Trophoblast cell (in vitro differentiated cells and primary cell): ENCODE measurements around the gene ARV1.

Experiments used
- DNase-seq, 2 donors: peaks; one replicate each; pipeline ENCODE4 v3.0.0-alpha.2; 2016
- H2AFZ ChIP-seq: 2 replicates; pipeline ENCODE4 v1.6.1; 2013; ENCODE audit warnings: low read length, moderate library complexity, mild to moderate bottlenecking; ENCODE audit not compliant: insufficient read depth, poor library complexity
- H2AK5ac ChIP-seq: 2 replicates; pipeline ENCODE4 v1.6.1; 2013; ENCODE audit warnings: mild to moderate bottlenecking, low read length
- H2BK120ac ChIP-seq: 2 replicates; pipeline ENCODE4 v1.6.1; 2013; ENCODE audit warnings: low read length, mild to moderate bottlenecking, moderate library complexity; ENCODE audit not compliant: insufficient read depth, poor library complexity
- H2BK12ac ChIP-seq: 2 replicates; pipeline ENCODE4 v1.6.1; 2013; ENCODE audit warnings: mild to moderate bottlenecking, low read length, moderate library complexity
- H2BK5ac ChIP-seq: 2 replicates; pipeline ENCODE4 v1.6.1; 2013; ENCODE audit warnings: low read length, low read depth, moderate library complexity, mild to moderate bottlenecking; ENCODE audit not compliant: poor library complexity
- H3K14ac ChIP-seq: 2 replicates; pipeline ENCODE4 v1.6.1; 2013; ENCODE audit warnings: mild to moderate bottlenecking, low read length
- H3K18ac ChIP-seq: 2 replicates; pipeline ENCODE4 v1.6.1; 2013; ENCODE audit warnings: mild to moderate bottlenecking, low read length
- H3K23ac ChIP-seq: 2 replicates; pipeline ENCODE4 v1.6.1; 2013; ENCODE audit warnings: low read length
- H3K27ac ChIP-seq: 2 replicates; pipeline ENCODE4 v1.5.1; 2013; ENCODE audit warnings: low read depth, mild to moderate bottlenecking, inconsistent platforms, low read length, moderate library complexity
- H3K27me3 ChIP-seq: 2 replicates; pipeline ENCODE4 v1.6.1; 2013; ENCODE audit warnings: inconsistent platforms, mild to moderate bottlenecking, low read length, moderate library complexity; ENCODE audit not compliant: insufficient read depth
- H3K36me3 ChIP-seq, 2 experiments: 1 replicate in 1 of 2; 2 replicates in 1 of 2; pipeline ENCODE4 v1.6.1; 2013; ENCODE audit warnings: low read length in 2 of 2, mild to moderate bottlenecking in 2 of 2, moderate library complexity in 1 of 2; ENCODE audit not compliant: insufficient read depth in 2 of 2, control insufficient read depth in 1 of 2
- H3K4ac ChIP-seq: 2 replicates; pipeline ENCODE4 v1.6.1; 2013; ENCODE audit warnings: low read depth, mild to moderate bottlenecking, low read length, moderate library complexity
- H3K4me1 ChIP-seq, 2 experiments: 1 replicate in 1 of 2; 2 replicates in 1 of 2; pipeline ENCODE4 v1.6.1; 2013; ENCODE audit warnings: low read length in 2 of 2, mild to moderate bottlenecking in 2 of 2, moderate library complexity in 1 of 2; ENCODE audit not compliant: insufficient read depth in 2 of 2, control insufficient read depth in 1 of 2
- H3K4me2 ChIP-seq: 2 replicates; pipeline ENCODE4 v1.6.1; 2013; ENCODE audit warnings: inconsistent platforms, mild to moderate bottlenecking, low read length, moderate library complexity
- H3K4me3 ChIP-seq: 2 replicates; pipeline ENCODE4 v1.5.1; 2013; ENCODE audit warnings: mild to moderate bottlenecking, low read depth, low read length, inconsistent platforms
- H3K79me1 ChIP-seq: one replicate; pipeline ENCODE4 v1.6.1; 2013; ENCODE audit warnings: low read length
- H3K79me2 ChIP-seq: 2 replicates; pipeline ENCODE4 v1.6.1; 2013; ENCODE audit warnings: low read length, mild to moderate bottlenecking; ENCODE audit not compliant: control insufficient read depth, insufficient read depth, poor library complexity
- H3K9ac ChIP-seq: 2 replicates; pipeline ENCODE4 v1.6.1; 2013; ENCODE audit warnings: mild to moderate bottlenecking, low read length
- H3K9me3 ChIP-seq: 2 replicates; pipeline ENCODE4 v1.6.1; 2013; ENCODE audit warnings: low read depth, mild to moderate bottlenecking, control low read depth, inconsistent platforms, low read length; ENCODE audit not compliant: insufficient read depth
- H4K12ac ChIP-seq: 2 replicates; pipeline ENCODE4 v1.6.1; 2013; ENCODE audit warnings: low read depth, mild to moderate bottlenecking, low read length, moderate library complexity
- H4K8ac ChIP-seq: 2 replicates; pipeline ENCODE4 v1.6.1; 2013; ENCODE audit warnings: low read depth, mild to moderate bottlenecking, low read length, moderate library complexity
- H4K91ac ChIP-seq: one replicate; pipeline ENCODE4 v1.6.1; 2013; ENCODE audit warnings: low read depth, mild to moderate bottlenecking, low read length, moderate library complexity
- WGBS: extraction: QIAGEN DNeasy Blood & Tissue Kit; methylation state at CpG from one replicate; pipeline ENCODE4 v1.1.7; 2013; ENCODE audit warnings: missing lambda C conversion rate; ENCODE audit not compliant: insufficient read length, insufficient coverage; ENCODE audit errors: extremely low coverage; 5-methylcytosine and 5-hydroxymethylcytosine counted together

ARV1 gene

DNA sequence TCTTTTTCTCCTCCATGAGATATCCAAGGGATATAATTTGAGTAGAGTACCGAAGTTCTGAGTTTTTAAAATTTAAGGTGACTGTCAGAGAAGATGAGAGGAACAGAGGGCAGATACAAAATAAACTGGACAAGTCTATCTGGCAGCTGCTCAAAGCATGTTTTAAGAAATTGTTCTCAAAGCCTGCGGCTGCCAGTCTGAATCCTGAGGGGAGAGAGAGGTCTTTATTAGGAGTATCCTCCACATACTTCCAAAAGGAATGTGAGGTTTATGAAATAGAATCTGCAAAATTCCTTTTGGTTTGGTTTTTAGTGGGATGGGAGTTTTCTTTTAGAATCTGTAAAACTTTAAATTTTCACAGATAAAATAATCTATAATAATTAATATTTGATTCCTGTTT, 41.5 kb upstream of the ARV1 start:
- Histone ChIP-seq H3K36me3 (no peaks in the 10 kb centered on the region), H3K18ac (no peak overlapping the region), H3K27ac (no peak overlapping the region), H2AFZ (no peak overlapping the region), H3K4ac (no peak overlapping the region), H4K12ac (no peak overlapping the region), H3K79me1 (no peaks in the 10 kb centered on the region), H3K14ac (no peak overlapping the region), H3K23ac (no peak overlapping the region), H3K9me3 (no peaks in the 10 kb centered on the region), H3K9ac (no peak overlapping the region), H4K8ac (no peak overlapping the region), H3K79me2 (no peaks in the 10 kb centered on the region), H3K4me1 (no peaks in the 10 kb centered on the region), H3K4me2 (no peak overlapping the region), H4K91ac (no peak overlapping the region), H2BK12ac (no peak overlapping the region), H2BK120ac (no peak overlapping the region), H2BK5ac (no peak overlapping the region), H3K27me3 (no peaks in the 10 kb centered on the region), H3K4me3 (no peak overlapping the region), H2AK5ac (no peak overlapping the region)
- no peak for DNase-seq
- WGBS = no CpG with 5 or more reads among the region's 2 CpGs

DNA sequence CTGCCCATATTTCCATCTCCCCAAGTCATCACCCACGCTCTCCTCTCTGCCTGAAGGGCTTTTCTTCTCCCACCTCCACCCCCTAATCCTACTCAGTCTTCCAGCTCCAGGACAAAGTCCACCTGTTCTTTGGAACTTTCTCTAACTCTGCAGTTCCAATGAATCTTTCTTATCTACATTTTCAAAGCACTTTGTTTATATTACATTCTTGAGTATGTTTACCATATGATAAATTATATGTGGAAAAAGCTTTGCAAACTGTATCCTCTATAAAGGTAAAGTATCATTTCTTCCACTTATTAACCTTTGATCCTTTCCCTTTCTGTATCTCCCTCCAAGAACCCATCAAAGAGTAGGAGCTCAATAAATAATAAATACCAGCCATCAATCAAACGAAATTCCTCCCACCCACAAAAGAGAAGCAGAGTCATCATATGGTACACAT, 39.9 kb upstream of the ARV1 start:
- H2BK12ac ChIP-seq = no peak overlapping the region
- H2AFZ ChIP-seq = no peak overlapping the region
- no peak overlapping the region for H4K91ac ChIP-seq
- H3K18ac ChIP-seq = no peak overlapping the region
- H3K9me3 ChIP-seq = no peaks in the 10 kb centered on the region
- no peaks in the 10 kb centered on the region for H3K79me1 ChIP-seq
- WGBS = no CpG with 5 or more reads among the region's 2 CpGs
- H3K36me3 ChIP-seq = no peaks in the 10 kb centered on the region
- H3K4me1 ChIP-seq = no peaks in the 10 kb centered on the region
- no peak overlapping the region for H3K4ac ChIP-seq
- no peak overlapping the region for H3K4me2 ChIP-seq
- H4K8ac ChIP-seq = no peak overlapping the region
- DNase-seq = no peak
- no peak overlapping the region for H3K4me3 ChIP-seq
- no peak overlapping the region for H3K23ac ChIP-seq
- no peak overlapping the region for H3K9ac ChIP-seq
- H4K12ac ChIP-seq = no peak overlapping the region
- H3K79me2 ChIP-seq = no peaks in the 10 kb centered on the region
- no peaks in the 10 kb centered on the region for H3K27me3 ChIP-seq
- H2BK5ac ChIP-seq = no peak overlapping the region
- H2AK5ac ChIP-seq = no peak overlapping the region
- H3K14ac ChIP-seq = no peak overlapping the region
- H2BK120ac ChIP-seq = no peak overlapping the region
- H3K27ac ChIP-seq = no peak overlapping the region

DNA sequence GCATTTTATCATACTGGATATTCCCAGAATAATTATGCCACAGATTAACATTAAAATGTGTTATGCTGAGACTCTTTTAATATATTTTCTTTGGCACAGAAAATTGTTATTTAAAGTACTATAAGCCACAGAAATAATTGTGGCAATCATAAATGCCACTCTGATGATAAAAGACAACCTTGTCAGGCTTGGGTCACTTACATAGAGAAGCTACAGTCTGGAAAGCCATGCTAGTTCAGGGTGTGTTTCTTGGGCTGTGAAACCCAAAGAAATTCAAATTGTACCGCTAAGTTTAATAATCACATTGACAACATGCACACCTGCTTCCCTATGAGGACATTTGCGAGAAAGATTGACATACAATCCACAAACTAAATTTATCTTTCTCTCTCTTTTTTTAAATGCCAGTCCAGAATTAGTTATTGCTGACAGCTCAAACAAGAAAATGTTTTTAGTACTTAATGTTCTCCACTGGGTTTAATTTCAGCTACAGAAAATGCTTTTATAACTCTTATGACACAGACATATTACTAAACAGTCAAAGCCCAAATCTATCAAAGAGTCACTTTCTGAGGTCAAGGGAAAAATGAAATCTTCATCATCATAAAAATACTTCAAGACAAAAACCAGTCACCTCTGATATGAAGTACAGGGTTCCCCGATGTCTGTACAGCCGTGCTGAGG, 38.9 kb upstream of the ARV1 start:
- Histone ChIP-seq H2AFZ (no peak overlapping the region), H3K23ac (no peak overlapping the region), H4K8ac (no peak overlapping the region), H3K79me2 (no peaks in the 10 kb centered on the region), H3K9ac (no peak overlapping the region), H3K27ac (no peak overlapping the region), H2BK12ac (no peak overlapping the region), H3K79me1 (no peaks in the 10 kb centered on the region), H2AK5ac (no peak overlapping the region), H4K91ac (no peak overlapping the region), H3K4ac (no peak overlapping the region), H3K18ac (no peak overlapping the region), H3K14ac (no peak overlapping the region), H4K12ac (no peak overlapping the region), H3K4me3 (no peak overlapping the region), H3K4me1 (no peaks in the 10 kb centered on the region), H2BK5ac (no peak overlapping the region), H3K36me3 (no peaks in the 10 kb centered on the region), H2BK120ac (no peak overlapping the region), H3K4me2 (no peak overlapping the region), H3K27me3 (no peaks in the 10 kb centered on the region), H3K9me3 (no peaks in the 10 kb centered on the region)
- no CpG with 5 or more reads among the region's 4 CpGs for WGBS
- no peak for DNase-seq

DNA sequence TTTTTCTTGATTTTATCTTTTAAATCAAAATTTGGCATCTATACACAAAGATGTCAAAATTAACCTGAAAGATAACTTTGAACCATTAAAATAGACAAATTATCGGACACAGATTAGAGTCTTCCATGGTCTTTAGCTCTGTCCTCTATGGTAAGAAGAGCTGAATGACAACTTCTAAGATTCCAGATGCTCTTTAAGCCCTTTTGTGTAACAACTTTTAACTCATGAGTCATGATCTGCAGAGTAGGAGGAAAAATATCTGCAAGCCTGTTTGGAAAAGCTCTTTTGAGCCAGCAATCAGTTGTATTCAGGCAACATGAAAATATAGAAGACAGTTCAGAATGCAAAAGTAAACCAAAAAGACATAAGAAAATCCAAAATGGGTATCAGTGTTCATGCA, 38.0 kb upstream of the ARV1 start:
- H3K18ac ChIP-seq = no peak overlapping the region
- DNase-seq = no peak
- no peak overlapping the region for H3K4me2 ChIP-seq
- H2AK5ac ChIP-seq = no peak overlapping the region
- H3K9ac ChIP-seq = no peak overlapping the region
- H2BK5ac ChIP-seq = no peak overlapping the region
- no CpG with 5 or more reads among the region's 1 CpG for WGBS
- no peak overlapping the region for H2BK120ac ChIP-seq
- H3K27me3 ChIP-seq = no peaks in the 10 kb centered on the region
- no peak overlapping the region for H3K14ac ChIP-seq
- no peaks in the 10 kb centered on the region for H3K9me3 ChIP-seq
- no peak overlapping the region for H3K27ac ChIP-seq
- no peak overlapping the region for H3K4ac ChIP-seq
- no peak overlapping the region for H4K8ac ChIP-seq
- H3K79me2 ChIP-seq = no peaks in the 10 kb centered on the region
- H3K4me3 ChIP-seq = no peak overlapping the region
- H2BK12ac ChIP-seq = no peak overlapping the region
- no peaks in the 10 kb centered on the region for H3K36me3 ChIP-seq
- H3K4me1 ChIP-seq = no peaks in the 10 kb centered on the region
- H2AFZ ChIP-seq = no peak overlapping the region
- H3K23ac ChIP-seq = no peak overlapping the region
- H4K12ac ChIP-seq = no peak overlapping the region
- no peaks in the 10 kb centered on the region for H3K79me1 ChIP-seq
- H4K91ac ChIP-seq = no peak overlapping the region
